ENCODE data around the gene STK17A.

DNA sequence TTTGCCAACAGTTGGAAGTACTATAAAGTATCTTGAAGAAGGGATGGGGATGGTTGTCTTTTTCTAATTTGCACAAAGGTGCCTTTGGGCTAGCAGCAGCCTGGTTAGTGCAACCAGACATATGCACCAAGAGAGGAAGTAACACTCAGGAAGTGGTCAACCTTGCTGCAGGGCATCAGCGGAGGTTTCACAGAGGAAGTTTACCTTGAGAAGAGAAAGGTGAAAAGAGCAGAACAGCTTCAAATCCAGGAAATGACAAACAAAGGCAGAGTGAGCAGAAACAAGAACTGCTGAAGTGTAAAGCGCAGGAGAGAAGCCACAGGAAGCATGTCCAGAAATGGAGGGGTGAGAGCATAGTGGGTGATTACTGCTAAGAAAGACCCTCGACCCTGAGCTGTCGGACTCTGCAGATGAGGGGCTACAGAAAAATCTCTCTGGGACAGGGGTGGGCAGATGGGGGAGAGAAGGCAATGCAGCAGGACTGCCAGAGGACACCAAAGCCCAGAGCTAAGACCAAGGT is 66.9 kb downstream of the STK17A start:
- TF ChIP-seq NFIC (IDR thresholded peaks at IDR 0.05; ENCODE audit: borderline replicate concordance) (no peak), NRF1 (IDR thresholded peaks at IDR 0.05; ENCODE audit: low read depth, low read length) (no peak), FOSL2 (IDR thresholded peaks at IDR 0.05; ENCODE audit: borderline replicate concordance, low read depth) (no peak), GABPA (IDR thresholded peaks at IDR 0.05; ENCODE audit: low read depth) (peak; percentile 25; the same call in 1 of the 2 replicates), EZH2phosphoT487 (IDR thresholded peaks at IDR 0.05; ENCODE audit: borderline replicate concordance, low read depth) (no peak), TAF1 (IDR thresholded peaks at IDR 0.05; ENCODE audit: borderline replicate concordance, low read depth, low read length) (no peak), RAD21 (IDR thresholded peaks at IDR 0.05; ENCODE audit: low read length) (no peak)
- TF ChIP-seq, protein P1, sequence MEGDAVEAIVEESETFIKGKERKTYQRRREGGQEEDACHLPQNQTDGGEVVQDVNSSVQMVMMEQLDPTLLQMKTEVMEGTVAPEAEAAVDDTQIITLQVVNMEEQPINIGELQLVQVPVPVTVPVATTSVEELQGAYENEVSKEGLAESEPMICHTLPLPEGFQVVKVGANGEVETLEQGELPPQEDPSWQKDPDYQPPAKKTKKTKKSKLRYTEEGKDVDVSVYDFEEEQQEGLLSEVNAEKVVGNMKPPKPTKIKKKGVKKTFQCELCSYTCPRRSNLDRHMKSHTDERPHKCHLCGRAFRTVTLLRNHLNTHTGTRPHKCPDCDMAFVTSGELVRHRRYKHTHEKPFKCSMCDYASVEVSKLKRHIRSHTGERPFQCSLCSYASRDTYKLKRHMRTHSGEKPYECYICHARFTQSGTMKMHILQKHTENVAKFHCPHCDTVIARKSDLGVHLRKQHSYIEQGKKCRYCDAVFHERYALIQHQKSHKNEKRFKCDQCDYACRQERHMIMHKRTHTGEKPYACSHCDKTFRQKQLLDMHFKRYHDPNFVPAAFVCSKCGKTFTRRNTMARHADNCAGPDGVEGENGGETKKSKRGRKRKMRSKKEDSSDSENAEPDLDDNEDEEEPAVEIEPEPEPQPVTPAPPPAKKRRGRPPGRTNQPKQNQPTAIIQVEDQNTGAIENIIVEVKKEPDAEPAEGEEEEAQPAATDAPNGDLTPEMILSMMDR (IDR thresholded peaks at IDR 0.05) = no peak
